HL-60/S4 treated with retinoic acid at 250 ng/mL for 4 days and 3 days (cell line): Measurements from ENCODE around the gene TSBP1.

Experiments used
- in situ Hi-C: fragments of 300-500 bp; cut with MboI; formaldehyde crosslinking; loops from 2 replicates; pipeline ENCODE4 v1.7.0; 2022; ENCODE audit warnings: low sequenced_read_pairs

The TSBP1 gene, protein sequence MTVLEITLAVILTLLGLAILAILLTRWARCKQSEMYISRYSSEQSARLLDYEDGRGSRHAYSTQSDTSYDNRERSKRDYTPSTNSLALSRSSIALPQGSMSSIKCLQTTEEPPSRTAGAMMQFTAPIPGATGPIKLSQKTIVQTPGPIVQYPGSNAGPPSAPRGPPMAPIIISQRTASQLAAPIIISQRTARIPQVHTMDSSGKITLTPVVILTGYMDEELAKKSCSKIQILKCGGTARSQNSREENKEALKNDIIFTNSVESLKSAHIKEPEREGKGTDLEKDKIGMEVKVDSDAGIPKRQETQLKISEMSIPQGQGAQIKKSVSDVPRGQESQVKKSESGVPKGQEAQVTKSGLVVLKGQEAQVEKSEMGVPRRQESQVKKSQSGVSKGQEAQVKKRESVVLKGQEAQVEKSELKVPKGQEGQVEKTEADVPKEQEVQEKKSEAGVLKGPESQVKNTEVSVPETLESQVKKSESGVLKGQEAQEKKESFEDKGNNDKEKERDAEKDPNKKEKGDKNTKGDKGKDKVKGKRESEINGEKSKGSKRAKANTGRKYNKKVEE

DNA sequence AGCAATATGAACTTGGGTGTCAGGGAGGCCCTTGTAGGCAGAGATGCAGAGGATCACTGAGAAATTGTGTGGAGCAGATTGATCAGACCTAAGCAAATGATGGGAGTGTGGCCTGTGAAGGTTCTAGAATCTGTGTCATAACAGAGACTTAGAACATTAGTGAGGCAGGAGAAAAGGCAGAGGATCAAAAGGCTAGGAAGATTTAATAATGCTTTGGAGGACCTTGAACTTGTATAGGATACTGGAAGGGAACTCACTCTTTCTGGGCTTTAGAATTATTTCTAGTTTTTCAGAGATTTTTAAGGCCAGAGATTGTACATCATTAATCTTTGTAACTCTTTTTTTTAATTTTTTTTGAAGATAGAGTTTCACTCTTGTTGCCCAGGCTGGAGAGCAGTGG, at the start of gene TSBP1:
TSBP1 (minus strand) TSS at position 101 of the 400 bp plus-strand sequence. CDS start 197 bp downstream, outside the sequence.
- in situ Hi-C loops: no loop called here

DNA sequence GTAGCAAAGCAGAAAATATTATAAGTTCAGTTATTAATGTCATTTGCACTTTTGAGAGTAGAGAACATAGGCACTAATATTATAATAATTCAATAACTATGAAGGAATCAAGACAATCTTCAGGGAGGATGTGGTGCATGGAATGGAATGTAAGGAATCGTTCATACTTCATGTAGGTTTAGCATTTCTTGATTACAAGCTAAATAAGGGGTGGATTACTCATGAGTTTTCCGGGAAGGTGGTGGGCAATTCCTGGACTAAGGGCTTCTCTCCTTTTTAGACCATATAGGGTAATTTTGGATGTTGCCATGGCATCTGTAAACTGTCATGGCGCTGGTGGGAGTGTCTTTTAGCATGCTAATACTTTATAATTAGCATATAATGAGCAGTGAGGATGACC, 44.3 kb upstream of the TSBP1 start:
- in situ Hi-C loops: no loop called here

DNA sequence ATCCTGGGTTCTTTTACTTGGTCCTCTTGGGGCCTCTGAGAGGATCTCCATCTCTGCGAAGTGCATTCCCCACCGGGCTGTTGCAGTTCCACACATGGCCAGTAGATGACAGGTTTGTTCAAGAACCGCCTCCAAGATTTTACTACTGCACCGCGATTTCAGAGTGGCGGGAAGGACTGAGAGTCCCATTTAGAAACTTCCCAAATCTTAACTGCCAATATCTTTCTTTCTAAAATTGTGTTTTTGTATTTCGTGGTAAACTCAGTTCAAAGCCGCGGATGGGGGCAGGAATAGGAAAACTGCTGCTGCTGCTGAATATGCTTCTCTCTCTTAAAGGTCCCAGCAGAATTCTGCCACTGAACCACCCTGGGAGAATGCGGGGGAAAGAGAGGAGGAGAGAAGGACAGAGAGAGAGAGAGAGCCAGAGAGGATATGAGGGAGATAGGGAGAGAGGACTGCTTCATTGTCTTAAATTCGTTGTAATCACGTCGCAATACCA, 43.9 kb upstream of the TSBP1 start:
- in situ Hi-C loops: no loop called here

DNA sequence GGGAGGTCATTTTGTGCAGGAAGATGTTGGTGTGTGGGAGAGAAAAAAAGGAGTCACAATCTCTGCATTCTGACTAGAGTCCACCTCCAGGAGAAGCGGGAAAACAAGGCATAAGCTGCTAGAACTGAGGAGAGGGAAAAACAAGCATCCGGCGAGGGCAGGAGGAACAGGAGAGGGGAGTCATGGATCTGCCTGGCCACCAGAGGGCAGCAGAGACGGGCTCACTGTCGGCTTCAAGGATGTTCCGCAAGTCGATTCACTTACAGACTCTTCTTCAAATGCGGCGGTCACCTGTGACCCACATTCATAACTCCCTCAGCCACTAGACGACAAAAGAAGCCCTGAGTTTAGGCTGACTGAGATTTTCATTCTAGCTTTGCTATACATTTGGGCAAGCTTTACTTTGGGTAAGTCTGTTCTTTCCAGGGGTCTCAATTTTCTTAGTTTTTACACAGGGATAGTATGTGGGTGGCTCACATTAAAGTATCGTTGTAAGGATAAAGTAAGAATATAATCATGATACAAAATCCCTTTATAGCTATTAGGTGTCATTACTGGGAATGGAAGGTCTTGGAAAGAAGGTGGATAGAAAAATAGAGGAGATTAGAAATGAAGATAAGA, 41.8 kb upstream of the TSBP1 start:
- in situ Hi-C loops: no loop called here

DNA sequence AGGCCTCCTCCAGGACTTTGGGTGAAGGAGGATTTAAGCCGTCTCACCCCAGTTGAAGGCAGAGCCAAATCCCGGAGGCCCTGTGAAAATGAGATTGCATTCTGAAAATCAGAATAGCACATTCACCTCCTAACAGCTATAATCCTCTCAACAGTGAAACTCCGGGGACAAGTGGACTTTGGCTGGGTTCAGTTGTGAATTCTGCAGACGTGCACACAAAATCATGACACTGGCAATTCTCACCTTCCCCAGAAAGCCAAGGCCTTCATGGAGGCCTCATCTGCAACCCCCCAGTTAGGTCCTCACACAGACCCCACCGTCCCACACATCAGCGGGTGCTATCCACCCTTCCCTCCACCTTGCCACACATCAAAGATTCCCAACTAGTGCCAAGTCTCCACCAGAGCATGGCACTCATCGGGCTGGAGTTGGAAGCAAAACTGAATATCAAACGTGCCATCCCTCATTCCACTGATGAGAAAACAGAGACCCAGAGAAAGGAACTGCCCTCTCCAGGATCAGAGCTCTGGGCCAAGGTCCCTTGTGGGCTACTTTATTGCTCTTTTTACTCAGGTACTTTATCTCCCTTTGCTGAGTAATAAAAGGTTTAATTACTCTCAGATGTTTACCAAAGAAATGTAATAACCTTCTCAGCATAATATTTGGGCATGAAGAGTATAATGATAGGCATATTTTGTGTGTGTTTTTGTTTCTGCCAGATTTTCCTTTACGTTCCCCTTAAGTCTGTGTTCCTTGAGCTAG, 40.0 kb upstream of the TSBP1 start:
- in situ Hi-C loops: no loop called here

DNA sequence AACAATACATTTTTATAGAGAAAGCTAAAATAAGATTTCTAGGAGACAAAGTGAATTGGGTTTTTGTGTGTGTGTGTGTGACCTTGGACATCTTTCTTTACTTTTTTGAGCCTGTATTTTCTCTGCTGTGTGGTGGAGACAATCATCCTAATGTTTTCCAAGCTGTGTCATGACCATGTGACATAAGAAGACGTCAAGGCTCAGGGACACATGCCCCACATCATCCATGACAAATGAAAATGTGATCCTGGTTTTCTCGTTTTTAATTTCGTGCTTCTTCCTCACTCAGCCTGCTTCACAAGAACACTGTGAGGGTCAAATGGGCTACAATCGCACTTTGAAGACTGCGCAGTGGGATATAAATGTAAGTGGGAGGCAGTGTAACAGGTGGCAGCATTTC, 39.2 kb upstream of the TSBP1 start:
- in situ Hi-C loops: no loop called here

DNA sequence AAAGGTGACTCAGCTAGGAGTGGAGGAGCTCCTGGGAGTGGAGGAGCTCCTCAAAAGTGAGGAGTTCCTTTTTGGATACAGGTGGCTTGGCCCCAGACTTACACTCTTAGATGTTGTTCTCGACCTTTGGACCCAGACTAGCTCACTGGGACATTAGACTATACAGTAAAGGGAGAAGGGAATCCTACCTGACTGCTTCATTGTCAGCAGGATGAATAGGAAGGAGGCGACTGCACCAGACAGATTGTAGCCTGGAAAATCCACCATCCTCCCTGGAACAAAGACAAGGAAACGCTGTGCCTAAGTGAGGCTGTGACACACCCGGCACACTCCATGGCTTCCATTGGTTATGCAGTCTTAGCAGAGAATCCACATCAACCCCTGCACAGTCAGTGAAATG, 35.2 kb upstream of the TSBP1 start, which contains the start of gene BTNL2:
BTNL2 (minus strand) TSS at position 325 of the 400 bp plus-strand sequence; CDS start at position 267, 58 bp downstream.
- in situ Hi-C loops: no loop called here

DNA sequence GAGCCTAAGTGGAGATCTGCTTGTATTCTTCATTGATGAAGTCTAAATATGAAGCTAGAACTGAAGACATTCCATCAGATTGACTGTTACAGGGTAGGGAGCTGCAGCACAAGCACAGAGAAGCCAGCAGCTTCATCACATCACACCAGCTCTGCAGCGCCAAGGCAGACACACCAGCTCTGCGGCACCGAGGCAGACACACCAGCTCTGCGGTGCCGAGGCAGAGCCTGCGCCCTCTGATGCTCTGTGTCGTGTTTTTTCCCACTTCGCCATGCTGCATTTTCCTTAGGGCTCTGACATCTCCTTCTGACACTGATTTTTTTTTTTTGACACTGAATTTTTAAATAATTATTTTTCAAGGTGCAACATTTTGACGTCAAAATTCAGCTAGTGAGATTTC, 34.5 kb upstream of the TSBP1 start:
- in situ Hi-C loops: no loop called here

DNA sequence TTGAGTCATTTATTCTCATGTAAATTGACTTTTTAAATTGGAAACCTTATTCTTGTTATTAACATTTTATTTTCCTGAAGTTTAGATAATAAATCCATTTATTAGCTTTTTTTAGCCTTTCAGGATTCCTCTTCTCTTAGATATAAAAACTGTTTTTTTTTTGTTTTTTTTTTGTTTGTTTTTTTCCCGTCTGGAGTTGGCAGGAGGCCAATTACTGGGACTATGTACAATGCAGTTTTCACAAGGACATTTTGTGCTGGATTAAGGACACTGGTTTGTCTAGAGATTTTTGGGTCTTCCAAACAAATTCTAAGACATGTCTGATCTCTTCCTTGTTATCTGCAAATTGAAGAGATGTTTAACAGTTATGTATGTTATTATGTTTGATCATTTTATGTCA, 34.0 kb upstream of the TSBP1 start:
- in situ Hi-C loops: no loop called here

DNA sequence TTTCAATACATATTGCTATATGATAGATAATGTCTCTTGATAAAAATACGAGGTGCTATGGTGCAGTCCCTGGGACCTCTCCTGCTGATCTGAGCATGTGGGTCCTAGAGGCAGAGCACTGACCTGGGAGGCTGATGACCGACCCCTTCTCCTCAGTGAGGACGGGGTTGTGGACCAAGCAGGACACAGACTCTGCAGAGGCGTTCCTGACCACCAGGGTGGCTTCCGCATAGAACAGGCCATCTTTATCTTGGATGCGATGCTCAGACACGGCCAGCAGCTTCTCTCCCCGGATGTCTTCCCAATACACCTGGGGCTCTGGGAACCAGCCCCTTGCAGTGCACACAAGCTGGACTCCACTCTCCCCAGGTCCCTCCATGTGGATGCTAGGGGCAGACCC, 31.1 kb upstream of the TSBP1 start:
- in situ Hi-C loops: no loop called here

DNA sequence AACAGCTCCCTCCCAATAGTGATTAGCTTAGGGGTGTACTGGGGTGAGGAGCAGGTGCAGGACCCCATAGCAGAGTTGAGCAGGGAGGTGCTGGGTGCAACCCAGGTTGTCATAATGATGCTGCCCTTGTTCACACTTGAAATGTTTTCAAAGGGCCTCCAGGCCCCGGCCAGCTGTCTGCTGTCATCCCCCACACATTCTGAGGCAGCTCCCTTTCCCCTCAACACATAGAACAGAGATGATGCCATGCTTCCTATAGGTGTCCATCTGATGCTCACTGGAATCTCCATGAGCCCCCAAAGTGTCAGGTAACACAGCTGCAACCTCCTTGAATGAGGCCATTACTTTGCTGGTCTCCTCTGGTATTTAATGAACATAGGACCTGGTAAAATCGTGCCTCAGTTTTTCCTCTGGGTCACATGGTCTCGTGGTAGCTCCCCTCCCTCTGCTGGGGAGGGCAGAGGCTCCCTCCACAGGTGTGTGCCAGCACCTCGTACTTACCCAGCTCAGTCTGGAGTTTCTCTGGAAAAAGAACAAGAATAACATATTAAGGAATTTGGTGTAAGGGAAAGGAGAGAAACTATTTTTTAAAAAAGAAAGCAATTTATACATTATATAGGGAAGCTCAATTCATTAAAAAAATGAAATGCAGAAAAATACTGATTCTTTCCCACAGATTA, 29.7 kb upstream of the TSBP1 start:
- in situ Hi-C loops: no loop called here

DNA sequence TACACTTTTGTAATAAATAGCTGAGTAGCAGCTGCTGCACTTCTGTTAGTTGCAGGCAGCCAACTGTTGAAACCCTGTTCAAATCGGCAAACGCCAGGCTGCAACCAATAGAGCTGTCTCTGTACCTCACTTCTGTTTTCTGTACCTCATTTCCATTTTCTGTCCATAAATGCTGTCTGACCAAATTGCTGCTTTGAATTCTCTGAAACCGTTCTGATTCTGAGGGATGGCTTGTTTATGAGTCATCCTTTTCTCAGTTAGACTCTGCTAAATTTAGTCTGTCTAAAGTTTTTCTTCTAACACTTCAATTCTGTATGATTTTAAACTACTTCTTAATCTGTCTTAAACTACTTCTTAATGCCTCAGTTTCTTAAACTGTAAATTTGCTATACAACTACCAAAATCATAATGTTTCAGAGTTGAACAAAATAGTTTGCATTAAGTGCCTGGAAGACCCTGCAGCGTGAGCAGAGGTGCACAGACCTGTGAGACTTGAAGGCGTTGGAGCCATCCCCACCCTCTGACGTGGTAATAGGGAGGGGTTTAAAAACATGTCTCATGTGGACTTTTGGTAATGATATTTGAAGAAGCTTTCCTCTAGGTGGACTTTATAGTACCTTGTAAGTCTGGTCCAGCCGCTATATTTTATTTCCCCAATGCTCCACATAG, 25.7 kb upstream of the TSBP1 start:
- in situ Hi-C loops: no loop called here

DNA sequence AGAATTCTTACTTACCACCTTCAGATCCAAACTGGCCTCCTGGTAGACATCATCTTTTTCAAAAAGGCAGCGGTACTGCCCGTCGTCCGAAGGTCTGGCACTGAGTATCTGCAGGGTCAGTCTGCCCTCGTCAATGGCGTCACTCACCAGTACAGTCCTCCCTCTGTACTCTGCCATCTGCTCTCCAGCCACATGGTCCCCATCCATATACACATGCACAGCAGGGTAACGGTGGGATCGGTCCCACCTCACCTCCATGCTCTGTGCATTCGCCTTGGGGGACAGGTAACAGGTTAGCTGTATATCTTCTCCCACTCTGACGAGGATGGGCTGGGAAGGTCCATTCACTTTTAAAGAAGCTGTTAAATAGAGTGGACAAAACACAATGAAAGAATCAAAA, 24.3 kb upstream of the TSBP1 start:
- in situ Hi-C loops: no loop called here

DNA sequence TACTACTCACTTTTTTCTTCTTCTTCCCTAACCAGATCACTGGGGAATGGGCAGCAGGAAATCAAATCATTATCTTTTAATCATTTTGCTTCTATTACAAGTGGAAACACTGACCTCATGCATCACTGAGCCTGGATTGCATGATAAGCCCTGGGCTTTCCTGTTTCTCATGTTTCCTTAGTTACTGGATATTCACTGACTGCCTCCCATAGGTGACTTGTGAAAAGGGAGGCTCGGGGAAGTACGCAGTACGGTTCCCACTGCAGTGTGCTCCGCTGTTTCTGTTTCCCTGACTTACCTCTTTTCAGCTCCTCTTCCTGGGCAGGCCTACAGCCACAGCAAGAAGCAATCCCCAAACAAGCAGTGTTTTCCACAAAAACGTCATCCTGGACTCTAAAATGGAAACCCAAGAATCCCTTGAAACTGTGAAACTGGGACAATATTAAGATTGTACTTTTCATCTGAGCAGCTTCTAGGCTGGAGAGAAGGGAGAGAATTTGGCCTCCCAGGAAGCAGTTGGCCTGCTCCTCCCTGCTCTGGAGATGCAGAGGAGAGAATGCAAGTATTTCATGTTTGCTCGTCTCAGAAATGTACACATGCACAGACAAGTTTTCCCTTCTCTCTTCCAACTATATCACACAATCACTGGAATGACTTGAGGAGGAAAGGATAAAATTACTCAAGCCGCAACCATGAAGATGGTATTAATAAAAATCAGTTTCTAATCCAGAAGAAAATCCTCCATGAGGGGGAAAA, 22.1 kb upstream of the TSBP1 start:
- in situ Hi-C loops: no loop called here

DNA sequence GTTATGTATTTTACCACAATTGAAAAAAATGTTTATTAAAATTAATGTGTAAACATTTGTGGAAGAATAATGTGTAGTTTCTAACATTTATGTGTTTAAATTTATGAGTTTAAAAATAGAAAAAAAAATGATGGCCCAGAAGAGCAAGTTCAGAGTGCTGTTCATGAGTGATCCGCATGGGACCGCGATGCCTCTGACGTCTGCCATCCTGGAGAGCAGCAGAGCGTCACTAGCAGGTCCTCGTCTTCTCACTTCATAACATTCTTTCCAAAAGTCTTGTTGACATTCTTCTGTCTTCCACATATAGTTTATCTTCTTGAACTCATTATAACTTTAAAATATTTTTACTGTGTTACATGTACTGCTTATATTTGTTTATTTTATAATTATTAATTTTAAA, 19.8 kb upstream of the TSBP1 start:
- in situ Hi-C loops: no loop called here

DNA sequence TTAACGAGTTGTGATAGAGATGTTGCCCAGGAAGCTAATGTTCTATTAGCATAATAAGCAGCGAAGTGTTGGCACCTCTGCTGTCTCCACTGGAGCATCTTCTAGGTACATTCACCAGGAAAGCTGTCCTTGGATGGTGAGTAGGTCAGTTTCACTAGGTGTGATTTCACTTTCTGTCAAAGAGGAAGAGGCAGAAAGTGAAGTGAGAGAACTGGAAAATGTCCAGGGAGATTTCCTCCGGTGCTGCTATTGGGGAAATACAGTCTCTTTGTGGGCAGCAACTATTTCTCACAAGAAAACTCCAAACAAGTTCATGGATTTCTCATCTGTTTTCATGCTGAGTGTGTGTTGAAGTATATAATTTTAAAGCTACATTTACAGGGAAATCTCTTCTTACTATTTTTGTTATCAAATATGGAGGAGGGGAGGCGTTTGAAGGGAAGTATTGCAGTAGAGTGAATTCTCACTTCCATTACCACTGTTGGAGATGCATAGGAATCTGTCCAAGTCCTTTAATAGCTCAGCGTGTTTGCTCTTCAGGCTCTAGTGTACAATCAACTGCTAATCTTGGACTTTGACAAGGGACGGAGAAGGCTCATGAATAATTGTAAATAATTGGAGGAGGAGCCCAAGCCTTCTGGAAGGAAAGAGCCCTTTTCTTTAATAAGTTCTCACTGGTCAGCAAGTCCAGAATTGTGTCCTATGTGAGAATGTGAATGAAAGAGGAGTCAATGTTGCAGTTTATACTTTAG, 16.1 kb upstream of the TSBP1 start:
- in situ Hi-C loops: no loop called here

DNA sequence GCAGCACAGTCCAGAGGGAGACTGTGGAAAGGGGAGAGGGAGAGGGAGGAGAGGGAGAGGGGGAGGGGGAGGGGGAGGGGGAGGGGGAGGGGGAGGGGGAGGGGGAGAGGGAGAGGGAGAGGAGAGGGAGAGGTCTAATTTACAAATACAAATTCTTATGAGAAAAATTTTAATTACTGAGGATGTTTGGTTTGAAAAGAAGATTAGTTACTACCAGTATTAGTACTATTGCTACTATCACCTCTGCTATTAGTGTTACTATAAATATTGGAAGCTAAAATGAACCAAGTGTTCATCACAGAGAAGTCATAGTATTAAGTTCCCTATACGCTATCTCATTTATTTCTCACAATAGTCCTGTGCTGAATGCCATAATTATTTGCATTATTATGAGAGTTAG, 14.3 kb upstream of the TSBP1 start:
- in situ Hi-C loops: no loop called here

DNA sequence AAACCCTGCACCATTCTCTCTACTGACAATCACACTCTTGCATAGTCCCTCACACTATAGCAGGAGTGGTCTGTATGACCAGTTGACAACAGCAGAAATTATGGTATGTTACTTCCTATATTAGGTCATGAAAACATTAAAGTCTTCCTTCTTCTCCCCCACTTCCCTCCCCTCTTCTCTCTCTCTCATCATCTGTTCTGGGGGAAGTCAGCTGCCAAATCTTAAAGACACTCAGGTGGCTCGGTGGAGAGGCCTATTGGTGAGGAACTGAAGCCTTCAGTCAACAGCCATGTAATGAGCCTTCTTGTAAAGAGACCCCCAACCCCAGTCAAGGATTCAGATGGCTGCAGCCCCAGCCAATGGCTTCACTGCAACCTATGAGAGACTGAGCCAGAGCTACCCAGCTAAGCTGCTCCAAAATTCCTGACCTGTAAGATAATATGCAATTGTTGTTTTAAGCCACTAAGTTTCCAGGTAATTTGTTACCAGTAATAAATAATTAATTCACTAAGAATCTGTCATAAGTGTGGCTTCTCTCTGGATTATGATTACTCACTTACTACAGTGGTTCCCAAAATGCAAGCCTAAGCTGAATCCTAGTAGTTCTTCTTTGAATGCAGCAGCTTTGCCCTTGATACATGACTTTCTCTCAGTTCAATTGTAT, 11.2 kb upstream of the TSBP1 start:
- in situ Hi-C loops: no loop called here
